Smooth muscle cell (in vitro differentiated cells): ENCODE measurements around the gene SNAP25. TPM values are rescaled to one million over a fixed set of nuclear protein-coding genes. Genes with fewer than 3 reads are reported as not detected.

Source experiments
- DNase-seq: peaks from one replicate; lab custom pipeline; 2025; ENCODE audit not compliant: unreplicated experiment; lab: John Stamatoyannopoulos, UW
- H2AFZ ChIP-seq: fragments of 200-600 bp; sonication (generic); 2 replicates; pipeline ENCODE4 v1.6.0; 2016; ENCODE audit warnings: antibody characterized with exemption, low read depth, mild to moderate bottlenecking
- H3F3A ChIP-seq: fragments of 200-600 bp; sonication (generic); 2 replicates; pipeline ENCODE4 v1.6.0; 2017; ENCODE audit warnings: antibody characterized with exemption, low read depth
- H3K27ac ChIP-seq: fragments of 200-600 bp; sonication (generic); 2 replicates; pipeline ENCODE4 v1.5.1; 2016; ENCODE audit warnings: low read depth, mild to moderate bottlenecking
- H3K27me3 ChIP-seq: fragments of 200-600 bp; sonication (generic); 2 replicates; pipeline ENCODE4 v1.6.1; 2016; ENCODE audit warnings: low read depth, mild to moderate bottlenecking
- H3K36me3 ChIP-seq: fragments of 200-600 bp; sonication (generic); 2 replicates; pipeline ENCODE4 v1.5.1; 2016; ENCODE audit warnings: low read depth
- H3K4me1 ChIP-seq: fragments of 200-600 bp; sonication (generic); 2 replicates; pipeline ENCODE4 v1.5.1; 2016; ENCODE audit warnings: low read depth
- H3K4me2 ChIP-seq: fragments of 200-600 bp; sonication (generic); 2 replicates; pipeline ENCODE4 v1.6.0; 2016; ENCODE audit warnings: mild to moderate bottlenecking
- H3K4me3 ChIP-seq: fragments of 200-600 bp; sonication (generic); 2 replicates; pipeline ENCODE4 v1.5.1; 2016; ENCODE audit warnings: mild to moderate bottlenecking
- H3K79me2 ChIP-seq: fragments of 200-600 bp; sonication (generic); 2 replicates; pipeline ENCODE4 v1.6.0; 2016; ENCODE audit warnings: low read depth, mild to moderate bottlenecking
- H3K9ac ChIP-seq: fragments of 200-600 bp; sonication (generic); 2 replicates; pipeline ENCODE4 v1.6.0; 2016; ENCODE audit warnings: low read depth
- H3K9me3 ChIP-seq: fragments of 200-600 bp; sonication (generic); replicated peaks from 2 replicates; pipeline ENCODE4 v1.5.1; 2016; ENCODE audit warnings: low read depth
- H4K20me1 ChIP-seq: fragments of 200-600 bp; sonication (generic); 2 replicates; pipeline ENCODE4 v1.6.0; 2016; ENCODE audit warnings: low read depth
- CTCF ChIP-seq: fragments of 200-600 bp; sonication (generic); IDR thresholded peaks from 2 replicates; pipeline ENCODE4 v1.5.1; 2017; ENCODE audit warnings: borderline replicate concordance, mild to moderate bottlenecking, antibody characterized with exemption; ENCODE audit not compliant: insufficient read depth, poor library complexity, severe bottlenecking
- WGBS: methylation state at CpG from one replicate; pipeline ENCODE4 v1.1.7; 2016; ENCODE audit warnings: low lambda C conversion rate; 5-methylcytosine and 5-hydroxymethylcytosine counted together
- polyA plus RNA-seq: library from polyadenylated mRNA; unstranded; fragments of >200 nt; fragmentation: Nextera tagmentation; extraction: Ambion mirVana; gene quantifications from 2 replicates; pipeline ENCODE4 v1.2.1, GENCODE V29; 2016
- total RNA-seq: library from RNA; depleted of rRNA; stranded (reverse); fragments of >200 nt; gene quantifications from 2 replicates; pipeline ENCODE4 v1.2.3, GENCODE V29; 2014

SNAP25 gene
- total and polyA plus RNA-seq, 2 experiments from 2014 or later, result 4.9 to 5.4 TPM

- no peak for DNase-seq
- 43% methylated on average over 4 of the region's 4 CpGs for WGBS
Measured at GRCh38 chr20:10328897-10329255, 110.2 kb downstream of the SNAP25 start.

GRCh38 chr20:10329387-10330005 lies 110.9 kb downstream of the SNAP25 start:
- H3K4me1 ChIP-seq, result no peaks in the 10 kb centered on the region
- H3F3A ChIP-seq, result no peaks in the 10 kb centered on the region
- H3K4me2 ChIP-seq, result no peak overlapping the region
- no peak overlapping the region for H2AFZ ChIP-seq
- no peaks in the 10 kb centered on the region for H3K9me3 ChIP-seq
- H3K27me3 ChIP-seq, result no peaks in the 10 kb centered on the region
- no peak overlapping the region for H3K27ac ChIP-seq
- H3K79me2 ChIP-seq, result no peaks in the 10 kb centered on the region
- H3K9ac ChIP-seq, result no peak overlapping the region
- H4K20me1 ChIP-seq, result no peaks in the 10 kb centered on the region
- H3K4me3 ChIP-seq, result no peak overlapping the region
- H3K36me3 ChIP-seq, result no peaks in the 10 kb centered on the region
- no peak for TF ChIP-seq CTCF
- DNase-seq, result no peak
- 93% methylated on average over 4 of the region's 4 CpGs for WGBS

More at GRCh38 chr20:10328897-10329255, 110.2 kb downstream of the SNAP25 start:
- no peaks in the 10 kb centered on the region for H3F3A ChIP-seq
- no peaks in the 10 kb centered on the region for H3K36me3 ChIP-seq
- H3K4me1 ChIP-seq, result no peaks in the 10 kb centered on the region
- no peaks in the 10 kb centered on the region for H3K79me2 ChIP-seq
- H2AFZ ChIP-seq, result no peak overlapping the region
- no peak for TF ChIP-seq CTCF
- no peaks in the 10 kb centered on the region for H3K9me3 ChIP-seq
- no peaks in the 10 kb centered on the region for H3K27me3 ChIP-seq
- no peak overlapping the region for H3K4me2 ChIP-seq
- no peak overlapping the region for H3K9ac ChIP-seq
- no peaks in the 10 kb centered on the region for H4K20me1 ChIP-seq
- H3K4me3 ChIP-seq, result no peak overlapping the region
- H3K27ac ChIP-seq, result no peak overlapping the region

GRCh38 chr20:10330071-10330470 lies 111.4 kb downstream of the SNAP25 start:
- H3K4me2 ChIP-seq, result no peak overlapping the region
- no peaks in the 10 kb centered on the region for H3K4me1 ChIP-seq
- 86% methylated on average over 4 of the region's 4 CpGs for WGBS
- no peak overlapping the region for H3K4me3 ChIP-seq
- H3K27ac ChIP-seq, result no peak overlapping the region
- no peaks in the 10 kb centered on the region for H3F3A ChIP-seq
- no peaks in the 10 kb centered on the region for H3K79me2 ChIP-seq
- no peak for TF ChIP-seq CTCF
- H3K36me3 ChIP-seq, result no peaks in the 10 kb centered on the region
- H3K9ac ChIP-seq, result no peak overlapping the region
- no peaks in the 10 kb centered on the region for H3K27me3 ChIP-seq
- H2AFZ ChIP-seq, result no peak overlapping the region
- no peak for DNase-seq
- H4K20me1 ChIP-seq, result no peaks in the 10 kb centered on the region
- H3K9me3 ChIP-seq, result no peaks in the 10 kb centered on the region
